ENCODE data around the gene DYSF.

DNA sequence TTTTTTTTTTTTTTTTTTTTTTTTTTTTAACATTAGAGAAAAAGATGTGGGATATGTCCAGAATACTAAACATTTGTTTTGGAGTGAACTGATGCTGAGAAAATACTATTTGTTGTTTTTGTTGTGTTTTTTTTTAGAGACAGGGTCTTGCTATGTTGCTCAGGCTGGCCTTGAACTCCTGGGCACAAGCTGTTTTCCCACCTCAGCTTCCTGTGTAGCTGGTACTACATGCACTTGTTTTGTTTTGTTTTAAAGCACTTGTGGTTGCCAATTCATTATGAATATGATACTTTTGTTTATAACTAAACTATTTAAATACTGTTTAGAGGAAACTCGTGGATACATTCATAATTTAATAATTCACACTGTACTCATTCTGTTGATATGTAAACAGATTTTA is 33.4 kb upstream of the DYSF start:
- TF ChIP-seq CREB1 (IDR thresholded peaks at IDR 0.05; ENCODE audit: low read depth) (no peak), EP300 (IDR thresholded peaks at IDR 0.05; ENCODE audit: borderline replicate concordance) (no peak), REST (IDR thresholded peaks at IDR 0.05; ENCODE audit: low read depth) (no peak), TAF1 (IDR thresholded peaks at IDR 0.05; ENCODE audit: low read depth) (no peak), RAD21 (IDR thresholded peaks at IDR 0.05; ENCODE audit: low read depth) (no peak), TCF12 (IDR thresholded peaks at IDR 0.05; ENCODE audit: low read depth) (no peak), CEBPB (IDR thresholded peaks at IDR 0.05) (no peak), YY1 (IDR thresholded peaks at IDR 0.05; ENCODE audit: low read depth) (no peak), USF1 (IDR thresholded peaks at IDR 0.05) (no peak), TEAD4 (IDR thresholded peaks at IDR 0.05) (no peak), ZBTB7A (IDR thresholded peaks at IDR 0.05; ENCODE audit: low read depth) (no peak), NFIC (IDR thresholded peaks at IDR 0.05) (no peak), EGR1 (IDR thresholded peaks at IDR 0.05) (no peak)
- TF ChIP-seq, protein P1, sequence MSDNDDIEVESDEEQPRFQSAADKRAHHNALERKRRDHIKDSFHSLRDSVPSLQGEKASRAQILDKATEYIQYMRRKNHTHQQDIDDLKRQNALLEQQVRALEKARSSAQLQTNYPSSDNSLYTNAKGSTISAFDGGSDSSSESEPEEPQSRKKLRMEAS (IDR thresholded peaks at IDR 0.05), result no peak
